SU-DHL-6 (cell line): ENCODE measurements around the gene MYLK.

Experiments
- EZH2phosphoT487 ChIP-seq: fragments of 200-600 bp; sonication (generic), shearing (Covaris generic); conservative IDR thresholded peaks from 2 replicates; pipeline ENCODE4 v1.6.1; 2018; ENCODE audit warnings: mild to moderate bottlenecking, antibody characterized with exemption, low read length, moderate library complexity, mixed read lengths
- TF ChIP-seq, protein P1 (sequence below): fragments of 200-600 bp; sonication (generic); IDR thresholded peaks from one replicate; pipeline ENCODE4 v1.5.1; 2017; ENCODE audit warnings: antibody characterized with exemption, mild to moderate bottlenecking, low read length, moderate library complexity; ENCODE audit not compliant: insufficient read depth, poor library complexity, severe bottlenecking

DNA sequence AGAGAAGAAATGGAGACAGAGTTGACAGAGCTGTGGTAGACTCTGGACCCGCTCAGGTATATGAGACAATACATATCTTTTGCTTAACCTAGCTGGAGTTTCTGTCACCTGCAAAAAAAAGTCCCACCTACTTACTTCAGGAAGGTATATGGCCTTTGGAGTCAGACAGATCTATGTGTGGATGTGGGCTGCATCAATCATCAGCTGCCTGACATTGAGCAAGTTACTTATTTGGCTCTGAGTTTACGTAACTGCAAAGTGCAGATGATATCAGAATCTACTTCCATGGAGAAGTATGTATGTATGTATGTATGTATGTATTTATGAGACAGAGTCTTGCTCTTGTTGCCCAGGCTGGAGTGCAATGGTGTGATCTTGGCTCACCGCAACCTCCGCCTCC lies 124.3 kb downstream of the MYLK start:
- TF ChIP-seq, protein P1, sequence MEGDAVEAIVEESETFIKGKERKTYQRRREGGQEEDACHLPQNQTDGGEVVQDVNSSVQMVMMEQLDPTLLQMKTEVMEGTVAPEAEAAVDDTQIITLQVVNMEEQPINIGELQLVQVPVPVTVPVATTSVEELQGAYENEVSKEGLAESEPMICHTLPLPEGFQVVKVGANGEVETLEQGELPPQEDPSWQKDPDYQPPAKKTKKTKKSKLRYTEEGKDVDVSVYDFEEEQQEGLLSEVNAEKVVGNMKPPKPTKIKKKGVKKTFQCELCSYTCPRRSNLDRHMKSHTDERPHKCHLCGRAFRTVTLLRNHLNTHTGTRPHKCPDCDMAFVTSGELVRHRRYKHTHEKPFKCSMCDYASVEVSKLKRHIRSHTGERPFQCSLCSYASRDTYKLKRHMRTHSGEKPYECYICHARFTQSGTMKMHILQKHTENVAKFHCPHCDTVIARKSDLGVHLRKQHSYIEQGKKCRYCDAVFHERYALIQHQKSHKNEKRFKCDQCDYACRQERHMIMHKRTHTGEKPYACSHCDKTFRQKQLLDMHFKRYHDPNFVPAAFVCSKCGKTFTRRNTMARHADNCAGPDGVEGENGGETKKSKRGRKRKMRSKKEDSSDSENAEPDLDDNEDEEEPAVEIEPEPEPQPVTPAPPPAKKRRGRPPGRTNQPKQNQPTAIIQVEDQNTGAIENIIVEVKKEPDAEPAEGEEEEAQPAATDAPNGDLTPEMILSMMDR = no peak
- TF ChIP-seq EZH2phosphoT487 = no peak
